ENCODE measurements around the gene NRXN3.

- no peak for TF ChIP-seq CTCF (IDR thresholded peaks at IDR 0.05; ENCODE audit: low read depth, low read length, missing input control)
- no peak for TF ChIP-seq ATF3 (IDR thresholded peaks at IDR 0.05)
- TF ChIP-seq YY1 (IDR thresholded peaks at IDR 0.05): no peak
- no peak for TF ChIP-seq REST (IDR thresholded peaks at IDR 0.05)
- no peak for TF ChIP-seq SP1 (IDR thresholded peaks at IDR 0.05)
- TF ChIP-seq EGR1 (IDR thresholded peaks at IDR 0.05; ENCODE audit: low read depth in 2 of 2): no peak
- TF ChIP-seq RXRA (IDR thresholded peaks at IDR 0.05): no peak
- TF ChIP-seq HNF4G (IDR thresholded peaks at IDR 0.05): no peak
- TF ChIP-seq FOXA1 (IDR thresholded peaks at IDR 0.05): no peak
- TF ChIP-seq HNF4A (conservative IDR thresholded peaks at IDR 0.05): no peak
- no peak for TF ChIP-seq TAF1 (conservative IDR thresholded peaks at IDR 0.05)
- TF ChIP-seq MAX (IDR thresholded peaks at IDR 0.05): no peak
- no peak for TF ChIP-seq JUND (IDR thresholded peaks at IDR 0.05)
These were observed 2.3 kb downstream of the NRXN3 start for GRCh38 chr14:78172428-78172827.
